ENCODE measurements around the gene C1QL2.

The C1QL2 gene

DNA sequence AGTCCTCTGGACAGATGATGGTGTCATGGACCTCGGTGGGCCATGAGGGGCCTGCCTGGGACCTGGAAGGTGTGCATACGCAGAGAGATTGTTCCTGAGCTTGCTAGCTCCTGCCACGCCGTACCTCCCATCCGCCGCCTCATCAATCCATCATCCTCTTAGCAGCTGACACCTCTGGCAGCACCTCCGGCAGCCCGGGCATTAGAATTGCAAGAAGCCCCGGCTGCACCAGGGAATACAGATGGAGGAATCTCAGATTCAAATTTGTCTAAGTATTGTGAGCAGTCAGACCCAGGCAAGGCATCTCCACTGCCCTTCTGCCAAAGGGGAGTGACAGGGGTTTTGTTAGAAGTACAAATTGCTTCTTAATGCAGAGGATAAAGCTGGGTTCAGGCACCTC is 4.5 kb downstream of the C1QL2 start:
- TF ChIP-seq RAD21 (IDR thresholded peaks at IDR 0.05; ENCODE audit: low read depth) (no peak), FOXM1 (IDR thresholded peaks at IDR 0.05; ENCODE audit: borderline replicate concordance, low read depth) (no peak), CREB1 (IDR thresholded peaks at IDR 0.05; ENCODE audit: low read depth) (no peak), CEBPB (IDR thresholded peaks at IDR 0.05) (no peak), EP300 (IDR thresholded peaks at IDR 0.05; ENCODE audit: borderline replicate concordance) (no peak), YY1 (IDR thresholded peaks at IDR 0.05; ENCODE audit: low read depth) (no peak)
- TF ChIP-seq, protein P1, sequence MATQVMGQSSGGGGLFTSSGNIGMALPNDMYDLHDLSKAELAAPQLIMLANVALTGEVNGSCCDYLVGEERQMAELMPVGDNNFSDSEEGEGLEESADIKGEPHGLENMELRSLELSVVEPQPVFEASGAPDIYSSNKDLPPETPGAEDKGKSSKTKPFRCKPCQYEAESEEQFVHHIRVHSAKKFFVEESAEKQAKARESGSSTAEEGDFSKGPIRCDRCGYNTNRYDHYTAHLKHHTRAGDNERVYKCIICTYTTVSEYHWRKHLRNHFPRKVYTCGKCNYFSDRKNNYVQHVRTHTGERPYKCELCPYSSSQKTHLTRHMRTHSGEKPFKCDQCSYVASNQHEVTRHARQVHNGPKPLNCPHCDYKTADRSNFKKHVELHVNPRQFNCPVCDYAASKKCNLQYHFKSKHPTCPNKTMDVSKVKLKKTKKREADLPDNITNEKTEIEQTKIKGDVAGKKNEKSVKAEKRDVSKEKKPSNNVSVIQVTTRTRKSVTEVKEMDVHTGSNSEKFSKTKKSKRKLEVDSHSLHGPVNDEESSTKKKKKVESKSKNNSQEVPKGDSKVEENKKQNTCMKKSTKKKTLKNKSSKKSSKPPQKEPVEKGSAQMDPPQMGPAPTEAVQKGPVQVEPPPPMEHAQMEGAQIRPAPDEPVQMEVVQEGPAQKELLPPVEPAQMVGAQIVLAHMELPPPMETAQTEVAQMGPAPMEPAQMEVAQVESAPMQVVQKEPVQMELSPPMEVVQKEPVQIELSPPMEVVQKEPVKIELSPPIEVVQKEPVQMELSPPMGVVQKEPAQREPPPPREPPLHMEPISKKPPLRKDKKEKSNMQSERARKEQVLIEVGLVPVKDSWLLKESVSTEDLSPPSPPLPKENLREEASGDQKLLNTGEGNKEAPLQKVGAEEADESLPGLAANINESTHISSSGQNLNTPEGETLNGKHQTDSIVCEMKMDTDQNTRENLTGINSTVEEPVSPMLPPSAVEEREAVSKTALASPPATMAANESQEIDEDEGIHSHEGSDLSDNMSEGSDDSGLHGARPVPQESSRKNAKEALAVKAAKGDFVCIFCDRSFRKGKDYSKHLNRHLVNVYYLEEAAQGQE (IDR thresholded peaks at IDR 0.05; ENCODE audit: low read depth): no peak
- TF ChIP-seq, protein P2, sequence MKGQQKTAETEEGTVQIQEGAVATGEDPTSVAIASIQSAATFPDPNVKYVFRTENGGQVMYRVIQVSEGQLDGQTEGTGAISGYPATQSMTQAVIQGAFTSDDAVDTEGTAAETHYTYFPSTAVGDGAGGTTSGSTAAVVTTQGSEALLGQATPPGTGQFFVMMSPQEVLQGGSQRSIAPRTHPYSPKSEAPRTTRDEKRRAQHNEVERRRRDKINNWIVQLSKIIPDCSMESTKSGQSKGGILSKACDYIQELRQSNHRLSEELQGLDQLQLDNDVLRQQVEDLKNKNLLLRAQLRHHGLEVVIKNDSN (IDR thresholded peaks at IDR 0.05): no peak

DNA sequence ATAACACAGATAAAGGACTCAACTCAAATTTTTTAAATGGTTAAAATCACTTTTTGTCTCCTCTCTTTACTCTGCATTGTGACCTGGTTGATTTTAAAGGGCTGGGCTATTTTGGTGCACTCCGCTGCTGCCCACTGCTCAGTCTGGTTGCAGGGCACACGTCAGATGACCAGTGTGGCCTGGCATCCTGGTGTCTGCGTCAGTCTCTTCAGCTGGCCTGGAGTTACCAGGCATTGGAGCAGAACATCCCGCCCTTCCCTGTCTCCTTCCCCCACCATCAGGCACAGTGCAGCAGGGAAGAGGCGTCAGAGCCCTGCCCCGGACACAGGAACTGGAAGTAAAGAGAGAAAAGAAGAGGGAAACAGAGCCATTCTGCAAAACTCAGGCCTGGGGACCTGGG is 8.9 kb downstream of the C1QL2 start:
- no peak for TF ChIP-seq ZBTB7A (IDR thresholded peaks at IDR 0.05; ENCODE audit: low read depth)
- no peak for TF ChIP-seq TAF1 (IDR thresholded peaks at IDR 0.05; ENCODE audit: low read depth)
- no peak for TF ChIP-seq CREB1 (IDR thresholded peaks at IDR 0.05; ENCODE audit: low read depth)
- no peak for TF ChIP-seq TCF12 (IDR thresholded peaks at IDR 0.05; ENCODE audit: low read depth)
- TF ChIP-seq FOXM1 (IDR thresholded peaks at IDR 0.05; ENCODE audit: borderline replicate concordance, low read depth): no peak
- TF ChIP-seq EP300 (IDR thresholded peaks at IDR 0.05; ENCODE audit: borderline replicate concordance): no peak
- TF ChIP-seq RAD21 (IDR thresholded peaks at IDR 0.05; ENCODE audit: low read depth): no peak
- TF ChIP-seq, protein P3, sequence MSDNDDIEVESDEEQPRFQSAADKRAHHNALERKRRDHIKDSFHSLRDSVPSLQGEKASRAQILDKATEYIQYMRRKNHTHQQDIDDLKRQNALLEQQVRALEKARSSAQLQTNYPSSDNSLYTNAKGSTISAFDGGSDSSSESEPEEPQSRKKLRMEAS (IDR thresholded peaks at IDR 0.05): no peak
- no peak for TF ChIP-seq TEAD4 (IDR thresholded peaks at IDR 0.05)
- no peak for TF ChIP-seq EGR1 (IDR thresholded peaks at IDR 0.05)
- TF ChIP-seq, protein P1 (IDR thresholded peaks at IDR 0.05; ENCODE audit: low read depth): no peak
- no peak for TF ChIP-seq NFIC (IDR thresholded peaks at IDR 0.05)
- no peak for TF ChIP-seq YY1 (IDR thresholded peaks at IDR 0.05; ENCODE audit: low read depth)
- TF ChIP-seq CEBPB (IDR thresholded peaks at IDR 0.05): no peak
- TF ChIP-seq, protein P2 (IDR thresholded peaks at IDR 0.05): no peak

DNA sequence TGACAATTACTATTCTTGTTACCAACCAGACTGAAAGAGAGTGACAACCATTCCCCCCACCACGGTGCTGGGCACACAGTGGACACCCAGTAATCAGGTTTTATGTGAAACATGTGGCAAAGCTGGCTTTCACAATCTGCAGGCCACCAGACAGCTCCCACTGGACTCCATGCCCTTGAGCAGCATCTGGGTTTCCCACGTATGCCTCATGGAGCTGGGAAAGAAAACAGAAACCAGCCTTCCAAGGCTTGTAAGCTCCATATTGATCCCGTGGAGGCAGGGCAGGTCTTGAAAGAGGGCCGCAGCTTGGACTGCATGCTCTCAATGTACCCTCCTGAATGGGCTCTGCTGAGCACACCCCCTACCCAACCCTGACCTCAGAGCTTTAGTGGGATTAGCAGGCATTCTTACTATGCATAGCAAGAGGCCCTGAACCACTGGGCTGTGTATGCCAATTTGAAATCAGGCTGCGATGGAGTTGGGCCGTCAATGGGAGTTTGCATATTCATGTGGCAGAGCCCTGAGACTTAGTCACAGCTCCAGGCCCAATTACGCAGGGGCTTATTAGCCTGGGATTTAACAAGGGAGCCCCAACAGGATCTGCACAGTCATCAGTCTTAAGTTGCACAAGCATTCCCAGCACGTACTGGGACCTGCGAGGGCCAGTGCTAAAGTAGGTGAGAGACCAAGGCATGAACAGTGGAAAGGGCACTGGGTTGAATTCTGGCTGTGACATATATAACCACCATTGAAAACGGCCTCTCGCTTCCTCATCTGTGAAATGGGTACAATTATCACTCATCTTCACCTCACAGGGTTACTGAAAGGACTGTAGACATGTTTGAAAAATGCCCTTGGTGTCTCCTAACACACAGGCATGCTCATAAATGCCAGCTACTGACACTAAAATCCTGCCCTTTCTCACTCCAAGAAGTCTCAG is 10.5 kb downstream of the C1QL2 start:
- TF ChIP-seq NFIC (IDR thresholded peaks at IDR 0.05) (no peak), ZBTB7A (IDR thresholded peaks at IDR 0.05; ENCODE audit: low read depth) (no peak), EGR1 (IDR thresholded peaks at IDR 0.05) (no peak), TEAD4 (IDR thresholded peaks at IDR 0.05) (no peak)

DNA sequence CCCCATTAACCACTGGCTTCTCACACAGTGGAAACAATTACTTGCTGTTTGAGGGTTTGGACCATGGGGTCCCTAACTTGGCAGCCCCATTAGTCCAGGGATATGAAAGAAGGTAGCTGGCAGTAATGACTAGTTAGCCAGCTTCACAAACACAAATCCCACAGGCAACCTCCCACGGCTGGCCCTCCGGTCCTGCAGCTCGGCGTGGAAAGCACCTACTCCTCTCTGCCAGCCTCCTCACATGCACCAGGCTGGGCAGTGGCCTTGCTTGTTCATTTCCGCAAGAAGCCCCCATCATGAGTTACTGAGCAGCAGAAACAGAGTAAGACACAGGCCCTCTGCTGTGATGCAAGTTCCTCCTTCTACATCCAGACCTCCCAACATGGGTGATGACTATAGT is 13.7 kb downstream of the C1QL2 start:
- no peak for TF ChIP-seq CREB1 (IDR thresholded peaks at IDR 0.05; ENCODE audit: low read depth)
- TF ChIP-seq TAF1 (IDR thresholded peaks at IDR 0.05; ENCODE audit: low read depth): no peak
- no peak for TF ChIP-seq CEBPB (IDR thresholded peaks at IDR 0.05)
- no peak for TF ChIP-seq FOXM1 (IDR thresholded peaks at IDR 0.05; ENCODE audit: borderline replicate concordance, low read depth)

DNA sequence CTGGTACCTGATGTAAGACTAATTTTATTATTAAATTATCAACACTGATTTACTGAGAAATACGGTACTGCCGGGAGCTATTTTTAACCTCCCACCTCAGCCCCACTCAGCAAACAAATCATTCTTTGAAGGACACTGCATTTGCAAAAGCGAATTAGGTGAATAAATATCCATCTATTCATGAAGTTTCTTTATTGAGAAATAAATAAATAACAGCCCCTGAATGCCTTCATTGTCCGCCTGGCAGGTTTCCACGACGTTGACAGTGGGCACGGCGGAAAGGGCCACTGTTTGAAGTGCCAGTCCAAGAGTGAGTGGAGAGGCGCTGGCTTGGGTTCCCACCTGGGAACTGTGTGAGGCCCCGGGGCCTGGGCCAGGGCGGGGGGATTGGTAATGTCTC is 15.7 kb downstream of the C1QL2 start:
- TF ChIP-seq RAD21 (IDR thresholded peaks at IDR 0.05; ENCODE audit: low read depth) (no peak), CREB1 (IDR thresholded peaks at IDR 0.05; ENCODE audit: low read depth) (no peak), TEAD4 (IDR thresholded peaks at IDR 0.05) (no peak), TCF12 (IDR thresholded peaks at IDR 0.05; ENCODE audit: low read depth) (no peak), NFIC (IDR thresholded peaks at IDR 0.05) (no peak), YY1 (IDR thresholded peaks at IDR 0.05; ENCODE audit: low read depth) (no peak), EP300 (IDR thresholded peaks at IDR 0.05; ENCODE audit: borderline replicate concordance) (no peak)

DNA sequence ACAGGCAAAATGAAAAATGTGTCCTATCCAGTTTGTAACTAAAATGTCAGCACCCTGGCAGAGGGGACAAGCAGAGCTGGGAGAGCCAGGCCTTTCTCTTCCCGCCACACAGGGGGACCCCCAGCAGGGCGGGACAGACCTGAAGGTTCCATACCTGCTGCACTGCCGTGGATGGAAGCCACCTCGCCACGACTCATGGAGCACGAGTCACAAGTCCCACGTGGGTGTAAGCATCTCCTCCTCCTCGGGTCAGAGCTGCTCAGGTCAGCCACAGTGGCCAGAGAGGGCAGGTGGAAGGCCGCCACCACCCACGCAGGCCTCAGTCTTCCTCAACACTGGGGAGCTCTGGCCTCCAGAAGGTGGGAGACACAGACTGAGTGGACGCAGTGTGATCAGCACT is 21.0 kb downstream of the C1QL2 start:
- TF ChIP-seq EGR1 (IDR thresholded peaks at IDR 0.05): no peak
- no peak for TF ChIP-seq TCF12 (IDR thresholded peaks at IDR 0.05; ENCODE audit: low read depth)
- TF ChIP-seq, protein P3 (IDR thresholded peaks at IDR 0.05): no peak
- no peak for TF ChIP-seq RAD21 (IDR thresholded peaks at IDR 0.05; ENCODE audit: low read depth)
- no peak for TF ChIP-seq TAF1 (IDR thresholded peaks at IDR 0.05; ENCODE audit: low read depth)
- no peak for TF ChIP-seq NFIC (IDR thresholded peaks at IDR 0.05)
- no peak for TF ChIP-seq FOXM1 (IDR thresholded peaks at IDR 0.05; ENCODE audit: borderline replicate concordance, low read depth)
- TF ChIP-seq TEAD4 (IDR thresholded peaks at IDR 0.05): no peak
- TF ChIP-seq, protein P2 (IDR thresholded peaks at IDR 0.05): no peak
- no peak for TF ChIP-seq YY1 (IDR thresholded peaks at IDR 0.05; ENCODE audit: low read depth)
- TF ChIP-seq EP300 (IDR thresholded peaks at IDR 0.05; ENCODE audit: borderline replicate concordance): no peak
- TF ChIP-seq ZBTB7A (IDR thresholded peaks at IDR 0.05; ENCODE audit: low read depth): no peak

Data from Ishikawa (cell line).